Osteoblast (primary cell): ENCODE results near the gene SP7. TPM values are rescaled to one million over a fixed set of nuclear protein-coding genes. Genes with fewer than 3 reads are reported as not detected.
A peak's percentile ranks its signal among the peaks of the same experiment; 100 is the strongest.

Experiments
- DNase-seq: peaks from one replicate; pipeline ENCODE4 v3.0.0; 2011; ENCODE audit warnings: low spot score, mixed read lengths; ENCODE audit not compliant: insufficient read length; ENCODE audit errors: missing footprints
- H2AFZ ChIP-seq: 2 replicates; pipeline ENCODE4 v1.6.0; 2011; ENCODE audit warnings: mild to moderate bottlenecking, low read length
- H3K27ac ChIP-seq: 2 replicates; pipeline ENCODE4 v1.5.1; 2011; ENCODE audit warnings: mild to moderate bottlenecking, low read depth, low read length, moderate library complexity
- H3K27me3 ChIP-seq: 2 replicates; pipeline ENCODE4 v1.6.0; 2012; ENCODE audit warnings: mild to moderate bottlenecking, control low read depth, inconsistent platforms, low read length, moderate library complexity; ENCODE audit not compliant: insufficient read depth
- H3K36me3 ChIP-seq: 2 replicates; pipeline ENCODE4 v1.5.1; 2011; ENCODE audit warnings: mild to moderate bottlenecking, low read length, control low read depth, moderate library complexity; ENCODE audit not compliant: insufficient read depth
- H3K4me1 ChIP-seq: 2 replicates; pipeline ENCODE4 v1.5.1; 2011; ENCODE audit warnings: mild to moderate bottlenecking, low read length, control low read depth, moderate library complexity; ENCODE audit not compliant: insufficient read depth
- H3K4me2 ChIP-seq: 2 replicates; pipeline ENCODE4 v1.6.0; 2011; ENCODE audit warnings: mild to moderate bottlenecking, low read length; ENCODE audit not compliant: insufficient read depth
- H3K4me3 ChIP-seq: fragments of 200-600 bp; sonication (generic); 3 replicates; pipeline ENCODE4 v1.5.1; 2012; ENCODE audit warnings: mild to moderate bottlenecking, low read length, inconsistent platforms; ENCODE audit not compliant: insufficient read depth
- H3K79me2 ChIP-seq: 2 replicates; pipeline ENCODE4 v1.6.0; 2012; ENCODE audit warnings: mild to moderate bottlenecking, low read length, control low read depth, inconsistent platforms; ENCODE audit not compliant: insufficient read depth
- H3K9me3 ChIP-seq: 2 replicates; pipeline ENCODE4 v1.5.1; 2011; ENCODE audit warnings: low read depth, low read length, control low read depth
- H4K20me1 ChIP-seq: 2 replicates; pipeline ENCODE4 v1.6.0; 2012; ENCODE audit warnings: mild to moderate bottlenecking, low read length, control low read depth; ENCODE audit not compliant: insufficient read depth
- total RNA-seq: library from RNA; depleted of rRNA; stranded (reverse); fragments of >200 nt; gene quantifications from 2 replicates; pipeline ENCODE4 v1.2.3, GENCODE V29; 2012
- TF ChIP-seq, protein P1 (sequence below): IDR thresholded peaks from 2 replicates; pipeline ENCODE4 v1.5.1; 2011; ENCODE audit warnings: mild to moderate bottlenecking, low read depth, low read length, moderate library complexity; ENCODE audit errors: extremely low read depth

The SP7 gene
- total RNA-seq, 1 donor = not detected

DNA sequence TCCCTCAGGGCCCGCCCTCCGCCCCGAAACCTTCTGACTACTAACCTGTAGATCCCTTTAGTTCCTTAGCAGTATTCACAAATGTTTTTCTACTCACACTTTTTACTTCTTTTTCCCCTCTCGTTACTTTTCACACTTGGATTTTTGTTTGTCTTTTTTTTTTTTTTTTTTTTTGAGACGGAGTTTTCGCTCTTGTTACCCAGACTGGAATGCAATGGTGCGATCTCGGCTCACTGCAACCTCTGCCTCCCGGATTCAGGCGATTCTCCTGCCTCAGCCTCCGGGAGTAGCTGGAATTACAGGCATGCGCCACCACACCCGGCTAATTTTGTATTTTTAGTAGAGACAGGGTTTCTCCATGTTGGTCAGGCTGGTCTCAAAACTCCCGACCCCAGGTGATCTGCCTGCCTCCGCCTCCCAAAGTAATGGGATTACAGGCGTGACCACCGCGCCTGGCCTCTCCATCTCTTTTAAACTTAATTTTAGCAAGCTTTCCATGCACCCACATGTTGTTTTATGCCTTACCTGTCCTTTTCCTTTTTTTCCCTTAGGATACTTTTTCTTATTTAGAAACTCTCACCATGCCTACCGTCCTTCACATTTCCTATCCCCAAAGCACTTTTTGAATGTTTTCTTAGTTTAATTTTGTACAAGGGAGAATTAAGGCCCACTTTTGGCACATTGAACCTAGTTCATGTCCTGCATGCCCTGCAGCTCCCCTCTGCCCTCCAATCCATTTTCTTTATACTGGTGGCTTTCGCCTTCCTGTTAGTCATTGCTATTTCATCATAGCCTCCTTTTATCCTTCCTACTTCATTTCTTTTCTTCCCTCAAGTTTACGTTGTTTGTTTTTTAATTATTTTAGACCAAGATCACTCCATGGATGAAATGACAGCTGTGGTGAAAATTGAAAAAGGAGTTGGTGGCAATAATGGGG, 44.9 kb upstream of the SP7 start:
- Histone ChIP-seq H2AFZ (no peak overlapping the region), H3K4me1 (peaks cover 33% of the 10 kb centered on the region), H3K27me3 (no peaks in the 10 kb centered on the region), H3K79me2 (peaks cover 38% of the 10 kb centered on the region), H3K27ac (peak overlapping the region; percentile 77), H3K36me3 (peaks cover 26% of the 10 kb centered on the region), H3K4me2 (peak overlapping the region; percentile 95), H3K9me3 (no peaks in the 10 kb centered on the region), H4K20me1 (peaks cover 20% of the 10 kb centered on the region), H3K4me3 (peak overlapping the region; percentile 78)
- TF ChIP-seq, protein P1, sequence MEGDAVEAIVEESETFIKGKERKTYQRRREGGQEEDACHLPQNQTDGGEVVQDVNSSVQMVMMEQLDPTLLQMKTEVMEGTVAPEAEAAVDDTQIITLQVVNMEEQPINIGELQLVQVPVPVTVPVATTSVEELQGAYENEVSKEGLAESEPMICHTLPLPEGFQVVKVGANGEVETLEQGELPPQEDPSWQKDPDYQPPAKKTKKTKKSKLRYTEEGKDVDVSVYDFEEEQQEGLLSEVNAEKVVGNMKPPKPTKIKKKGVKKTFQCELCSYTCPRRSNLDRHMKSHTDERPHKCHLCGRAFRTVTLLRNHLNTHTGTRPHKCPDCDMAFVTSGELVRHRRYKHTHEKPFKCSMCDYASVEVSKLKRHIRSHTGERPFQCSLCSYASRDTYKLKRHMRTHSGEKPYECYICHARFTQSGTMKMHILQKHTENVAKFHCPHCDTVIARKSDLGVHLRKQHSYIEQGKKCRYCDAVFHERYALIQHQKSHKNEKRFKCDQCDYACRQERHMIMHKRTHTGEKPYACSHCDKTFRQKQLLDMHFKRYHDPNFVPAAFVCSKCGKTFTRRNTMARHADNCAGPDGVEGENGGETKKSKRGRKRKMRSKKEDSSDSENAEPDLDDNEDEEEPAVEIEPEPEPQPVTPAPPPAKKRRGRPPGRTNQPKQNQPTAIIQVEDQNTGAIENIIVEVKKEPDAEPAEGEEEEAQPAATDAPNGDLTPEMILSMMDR = no peak
- DNase-seq = no peak

DNA sequence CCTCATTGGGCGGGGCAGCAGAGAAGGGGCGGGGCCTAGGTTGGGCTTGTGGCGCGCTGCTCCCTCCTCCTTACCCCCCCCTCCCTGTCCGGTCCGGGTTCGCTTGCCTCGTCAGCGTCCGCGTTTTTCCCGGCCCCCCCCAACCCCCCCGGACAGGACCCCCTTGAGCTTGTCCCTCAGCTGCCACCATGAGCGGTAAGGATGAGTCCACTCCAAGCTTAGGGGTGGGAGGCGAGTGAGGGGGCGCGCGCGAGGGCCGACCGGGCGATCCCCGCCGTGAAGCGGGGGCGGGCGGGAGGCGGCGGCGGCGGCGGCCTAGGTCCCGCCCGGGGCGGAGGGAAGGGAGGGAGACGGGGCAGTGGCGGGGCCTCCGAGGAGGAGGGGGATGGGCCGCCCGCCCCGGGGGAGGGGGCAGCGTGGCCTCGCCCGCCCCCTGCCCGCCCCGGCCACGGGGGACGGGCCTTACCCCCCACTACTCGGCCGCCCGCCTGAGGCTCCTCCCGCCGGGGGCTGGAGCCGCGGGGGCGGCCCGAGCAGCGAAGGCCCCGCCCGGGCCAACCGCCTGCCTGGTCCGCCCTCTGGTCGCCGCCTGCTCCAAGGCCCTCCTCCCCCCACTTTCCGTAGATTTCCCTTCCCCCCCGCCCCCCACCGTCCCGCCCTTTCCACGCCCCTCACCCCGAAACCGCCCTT, 44.1 kb upstream of the SP7 start, which contains the start of gene SP1:
Gene SP1 (plus strand): TSS at position 73 of the 690 bp plus-strand sequence. CDS start 116 bp downstream, at position 189.
- peak within 1 kb of the TSS; percentile 77 for H3K27ac ChIP-seq
- peak within 1 kb of the TSS; percentile 95 for H3K4me2 ChIP-seq
- H3K4me3 ChIP-seq = peak within 1 kb of the TSS; percentile 78
- H3K79me2 ChIP-seq = peaks cover 35% of the 10 kb centered on the region
- H3K9me3 ChIP-seq = no peaks in the 10 kb centered on the region
- H4K20me1 ChIP-seq = peaks cover 20% of the 10 kb centered on the region
- peaks cover 33% of the 10 kb centered on the region for H3K4me1 ChIP-seq
- TF ChIP-seq, protein P1 = no peak
- peaks cover 26% of the 10 kb centered on the region for H3K36me3 ChIP-seq
- peak; percentile 94 for DNase-seq
- H2AFZ ChIP-seq = peak within 1 kb of the TSS; percentile 96
- H3K27me3 ChIP-seq = no peaks in the 10 kb centered on the region

DNA sequence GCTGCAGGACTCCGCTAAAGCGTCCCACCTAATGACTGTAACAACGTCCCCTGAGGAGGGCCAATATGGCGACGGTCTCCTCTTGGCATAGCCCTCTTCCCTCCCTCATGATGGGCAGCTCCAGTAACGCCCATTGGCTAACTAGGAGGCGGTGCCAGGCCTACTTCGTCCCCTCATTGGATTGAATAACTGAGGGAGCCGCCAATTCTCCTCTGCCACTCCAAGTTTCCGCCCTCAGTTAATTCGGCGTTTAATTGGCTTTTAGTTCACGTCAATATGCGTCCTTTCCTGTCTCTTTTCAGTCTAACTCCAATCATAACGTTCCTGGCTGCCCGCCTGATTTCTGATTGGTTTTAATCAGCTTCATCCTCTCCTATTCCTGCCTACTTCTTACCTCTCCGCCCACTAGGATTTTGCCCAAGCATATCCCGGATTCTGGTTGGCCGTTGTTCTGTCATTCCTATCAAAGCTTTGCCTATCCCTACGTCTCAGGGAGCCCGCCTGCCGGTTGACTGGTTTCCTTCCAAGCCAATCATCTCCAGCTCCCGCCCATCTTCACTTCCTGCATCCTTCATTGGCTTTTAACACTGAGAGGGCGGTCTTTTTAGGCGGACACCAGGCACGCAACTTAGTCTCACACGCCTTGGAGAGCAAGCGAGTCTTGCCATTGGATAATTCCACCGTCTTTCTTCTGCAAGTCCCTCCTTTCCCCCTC, 43.4 kb upstream of the SP7 start:
- peaks cover 24% of the 10 kb centered on the region for H3K36me3 ChIP-seq
- DNase-seq = peak; percentile 96
- peak overlapping the region; percentile 94 for H3K4me2 ChIP-seq
- peak overlapping the region; percentile 69 for H3K27ac ChIP-seq
- peak overlapping the region; percentile 96 for H2AFZ ChIP-seq
- H3K27me3 ChIP-seq = no peaks in the 10 kb centered on the region
- H3K9me3 ChIP-seq = no peaks in the 10 kb centered on the region
- H3K4me3 ChIP-seq = peak overlapping the region; percentile 78
- peaks cover 20% of the 10 kb centered on the region for H4K20me1 ChIP-seq
- H3K79me2 ChIP-seq = peaks cover 29% of the 10 kb centered on the region
- TF ChIP-seq, protein P1 = no peak
- H3K4me1 ChIP-seq = peaks cover 33% of the 10 kb centered on the region
